D341Med (cell line): ENCODE data around the gene AKAP6.
"Not testable (repeated sequence)": the region's sequence is repeated elsewhere in the genome, so short reads cannot be mapped to it uniquely, and the experiment has no call there.

Experiments used
- DNase-seq: peaks from one replicate; pipeline ENCODE4 v3.0.0; 2012; ENCODE audit warnings: low spot score

Gene AKAP6

DNA sequence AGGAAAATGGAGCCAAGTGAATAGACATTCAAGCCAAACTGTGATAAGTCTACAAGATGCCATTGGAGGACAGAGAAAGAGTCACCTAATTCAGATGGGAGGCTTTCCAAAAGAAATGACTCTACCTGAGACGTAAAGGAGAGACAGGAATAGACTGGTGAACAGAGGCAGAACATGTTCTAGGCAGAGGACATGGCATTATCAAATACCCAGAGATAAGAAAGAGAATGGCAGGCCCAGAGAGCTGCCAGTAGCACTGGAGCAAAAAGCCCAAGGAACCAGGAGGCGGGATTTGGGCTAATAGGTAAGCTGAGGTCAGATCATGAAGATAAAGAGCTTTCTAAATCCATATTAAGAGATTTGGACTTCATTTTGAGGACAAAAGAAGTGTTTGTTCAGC lies 207.1 kb downstream of the AKAP6 start:
- DNase-seq, result no peak

DNA sequence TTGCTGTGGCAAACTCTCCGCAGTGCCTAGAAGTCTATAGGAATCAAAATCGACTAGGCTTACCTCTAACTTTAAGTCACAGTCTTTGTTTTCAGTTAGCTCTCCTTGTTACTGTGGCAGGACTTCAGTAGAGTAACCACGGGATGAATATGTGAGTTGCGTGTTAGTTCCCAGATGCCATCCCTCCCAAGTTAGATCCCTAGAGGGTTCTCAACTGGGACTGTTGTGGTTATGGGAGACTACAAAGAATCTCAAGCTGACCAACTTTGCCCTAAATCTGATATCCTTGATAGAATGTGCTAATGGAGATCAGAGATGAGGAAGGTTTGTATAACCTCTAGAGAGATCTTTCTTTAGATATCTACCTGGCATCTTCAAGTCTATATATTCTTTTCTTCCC lies 208.1 kb downstream of the AKAP6 start:
- DNase-seq, result no peak

DNA sequence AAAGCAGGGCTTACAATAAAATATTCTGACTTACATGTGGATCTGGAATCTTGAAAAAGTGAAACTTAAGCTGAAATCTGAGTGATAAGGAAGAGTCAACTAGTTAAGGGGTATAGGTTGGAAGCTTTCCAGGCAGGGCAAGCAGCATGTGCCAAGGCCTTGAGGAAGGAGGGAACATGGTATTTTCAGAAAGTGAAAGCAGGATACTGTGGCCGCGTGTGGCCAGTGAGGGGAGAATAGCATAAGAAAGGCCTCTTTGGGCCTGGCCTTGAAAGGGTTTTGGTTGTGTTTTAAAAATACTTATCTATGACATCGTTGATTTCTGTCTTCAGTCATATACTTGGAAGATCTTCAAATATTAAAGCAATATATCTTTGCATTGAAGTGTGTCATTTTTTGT lies 213.4 kb downstream of the AKAP6 start:
- DNase-seq, result no peak

DNA sequence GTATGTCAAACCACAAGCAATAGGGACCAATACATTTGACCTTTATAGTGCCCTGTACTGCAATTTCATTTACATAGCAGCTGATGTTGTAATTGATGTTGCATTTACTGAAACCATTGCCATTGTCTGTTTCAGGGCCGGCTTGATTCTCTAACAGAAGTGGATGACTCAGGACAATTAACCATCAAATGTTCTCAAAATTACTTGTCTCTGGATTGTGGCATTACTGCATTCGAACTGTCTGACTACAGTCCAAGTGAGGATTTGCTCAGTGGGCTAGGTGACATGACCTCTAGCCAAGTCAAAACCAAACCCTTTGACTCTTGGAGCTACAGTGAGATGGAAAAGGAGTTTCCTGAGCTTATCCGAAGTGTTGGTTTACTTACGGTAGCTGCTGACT lies 216.0 kb downstream of the AKAP6 start:
- DNase-seq, result no peak

DNA sequence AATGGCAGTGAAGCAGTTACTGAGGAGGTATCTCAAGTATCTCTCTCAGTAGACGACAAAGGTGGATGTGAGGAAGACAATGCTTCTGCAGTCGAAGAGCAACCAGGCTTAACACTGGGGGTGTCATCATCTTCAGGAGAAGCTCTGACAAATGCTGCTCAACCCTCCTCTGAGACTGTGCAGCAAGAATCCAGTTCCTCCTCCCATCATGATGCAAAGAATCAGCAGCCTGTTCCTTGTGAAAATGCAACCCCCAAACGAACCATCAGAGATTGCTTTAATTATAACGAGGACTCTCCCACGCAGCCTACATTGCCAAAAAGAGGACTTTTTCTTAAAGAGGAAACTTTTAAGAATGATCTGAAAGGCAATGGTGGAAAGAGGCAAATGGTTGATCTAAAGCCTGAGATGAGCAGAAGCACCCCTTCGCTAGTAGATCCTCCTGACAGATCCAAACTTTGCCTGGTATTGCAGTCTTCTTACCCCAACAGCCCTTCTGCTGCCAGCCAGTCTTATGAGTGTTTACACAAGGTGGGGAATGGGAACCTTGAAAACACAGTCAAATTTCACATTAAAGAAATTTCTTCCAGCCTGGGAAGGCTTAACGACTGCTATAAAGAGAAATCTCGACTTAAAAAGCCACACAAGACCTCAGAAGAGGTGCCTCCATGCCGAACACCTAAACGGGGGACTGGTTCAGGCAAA lies 216.6 kb downstream of the AKAP6 start:
- DNase-seq, result no peak

DNA sequence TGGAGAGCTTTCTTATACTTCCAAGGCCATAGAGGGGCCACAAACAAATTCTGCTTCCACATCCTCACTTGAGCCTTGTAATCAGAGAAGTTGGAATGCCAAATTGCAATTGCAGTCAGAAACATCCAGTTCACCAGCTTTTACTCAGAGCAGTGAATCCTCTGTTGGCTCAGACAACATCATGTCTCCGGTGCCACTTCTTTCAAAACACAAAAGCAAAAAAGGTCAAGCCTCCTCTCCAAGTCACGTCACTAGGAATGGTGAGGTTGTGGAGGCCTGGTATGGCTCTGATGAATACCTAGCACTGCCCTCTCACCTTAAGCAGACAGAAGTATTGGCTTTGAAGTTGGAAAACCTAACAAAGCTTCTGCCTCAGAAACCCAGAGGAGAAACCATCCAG lies 217.1 kb downstream of the AKAP6 start:
- DNase-seq, result no peak

DNA sequence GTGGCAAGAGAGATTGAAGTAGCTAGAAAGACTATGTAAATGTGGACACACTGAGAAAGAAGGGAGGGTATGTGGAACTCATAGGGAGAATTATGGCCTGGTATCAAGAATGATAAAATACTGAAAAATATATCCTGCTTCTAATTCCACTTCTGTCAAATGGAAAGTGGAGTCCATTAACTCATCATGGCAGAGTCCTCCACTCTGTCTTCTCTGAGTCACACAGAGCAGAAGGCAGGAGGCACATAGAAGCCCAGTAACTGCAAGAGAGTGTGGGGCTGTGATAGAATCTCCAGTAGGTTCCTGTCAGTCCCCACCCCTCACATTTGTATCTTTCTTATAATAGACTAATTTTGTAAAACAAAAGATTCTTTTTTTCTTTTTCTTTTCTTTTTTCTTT lies 223.7 kb downstream of the AKAP6 start:
- no peak for DNase-seq

DNA sequence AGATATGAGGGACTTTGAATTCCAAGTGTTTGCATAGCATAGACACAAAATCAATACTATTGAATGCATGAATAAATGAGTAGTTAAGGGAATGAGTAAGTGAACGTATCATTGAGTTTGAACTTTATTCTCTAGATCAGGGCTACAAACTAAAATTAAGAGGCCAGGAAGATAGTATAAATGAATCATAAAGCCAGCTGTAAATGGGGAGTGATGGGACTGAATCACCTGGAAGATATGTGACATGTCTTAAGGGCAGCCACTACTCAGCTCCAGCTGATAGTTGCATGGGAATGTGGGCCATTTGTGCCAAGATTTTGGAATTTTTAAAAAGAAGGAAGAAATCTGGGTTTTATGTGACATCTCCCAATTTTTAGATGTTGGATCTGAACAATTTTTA lies 229.9 kb downstream of the AKAP6 start:
- no peak for DNase-seq

DNA sequence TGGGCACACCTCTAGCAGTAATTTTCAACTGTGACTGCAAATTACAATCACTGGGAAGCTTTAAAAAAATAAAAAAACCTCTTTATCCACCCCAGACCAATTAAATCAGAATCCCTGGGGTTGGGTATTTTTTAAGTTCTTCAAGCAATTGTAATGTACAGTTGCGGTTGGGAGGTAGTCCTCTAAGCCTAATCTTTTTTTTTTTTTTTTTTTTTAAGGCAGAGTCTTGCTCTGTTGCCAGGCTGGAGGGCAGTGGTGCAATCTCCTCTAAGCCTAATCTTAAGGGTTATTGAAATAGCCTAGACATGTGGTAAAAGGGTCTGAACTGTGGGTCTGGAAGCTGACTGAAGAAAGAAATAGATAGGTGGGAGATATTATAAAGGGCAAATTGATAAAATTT lies 230.5 kb downstream of the AKAP6 start:
- no peak for DNase-seq

DNA sequence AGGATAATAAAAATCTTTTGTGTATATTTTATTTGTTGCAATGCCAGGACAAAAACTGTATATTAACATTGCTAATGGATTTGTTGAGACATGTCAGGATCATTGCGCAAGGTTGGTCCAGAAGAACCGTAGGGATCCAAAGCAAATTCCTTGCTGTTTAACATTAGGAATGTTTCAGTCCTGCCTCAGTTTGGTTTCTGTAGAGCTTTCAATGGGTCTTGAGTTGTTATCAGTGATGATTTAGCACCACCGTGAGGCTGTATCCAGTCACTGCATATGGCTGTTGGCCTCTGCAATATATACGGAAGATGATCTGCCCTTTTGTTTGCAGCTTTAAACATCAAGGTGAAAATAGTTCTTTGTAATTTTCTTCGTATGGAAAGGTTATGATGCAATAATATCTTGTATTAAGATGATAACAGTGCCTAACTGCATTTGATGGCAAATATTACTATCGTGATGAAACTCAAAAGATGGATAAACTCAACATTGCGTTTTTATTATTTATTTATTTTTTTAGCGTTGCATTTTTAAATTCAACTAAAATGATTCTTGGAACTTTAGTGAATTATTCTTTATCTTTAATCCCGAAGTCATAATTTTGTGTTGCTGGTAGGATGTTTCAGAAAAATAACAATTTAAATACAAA lies 231.2 kb downstream of the AKAP6 start:
- peak; percentile 71 for DNase-seq

DNA sequence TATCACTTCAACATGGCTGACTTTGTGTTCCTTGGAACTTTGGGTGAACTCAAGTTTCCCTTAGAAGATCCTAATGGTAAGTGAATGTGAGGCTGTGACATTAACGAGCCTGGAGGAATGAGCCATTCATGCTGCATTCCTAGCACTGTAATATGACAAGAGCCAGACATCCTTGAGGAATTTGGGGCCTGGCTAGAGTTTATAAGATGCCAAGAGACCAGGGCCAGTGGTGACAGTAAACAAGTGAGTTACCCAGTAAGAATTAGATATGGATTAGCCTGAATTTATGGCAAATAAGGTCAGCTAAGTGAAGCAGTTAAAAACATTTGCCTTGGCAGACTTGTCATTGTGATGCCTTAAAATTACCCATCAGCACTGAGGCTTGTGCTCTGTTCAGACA lies 232.4 kb downstream of the AKAP6 start:
- DNase-seq, result no peak

DNA sequence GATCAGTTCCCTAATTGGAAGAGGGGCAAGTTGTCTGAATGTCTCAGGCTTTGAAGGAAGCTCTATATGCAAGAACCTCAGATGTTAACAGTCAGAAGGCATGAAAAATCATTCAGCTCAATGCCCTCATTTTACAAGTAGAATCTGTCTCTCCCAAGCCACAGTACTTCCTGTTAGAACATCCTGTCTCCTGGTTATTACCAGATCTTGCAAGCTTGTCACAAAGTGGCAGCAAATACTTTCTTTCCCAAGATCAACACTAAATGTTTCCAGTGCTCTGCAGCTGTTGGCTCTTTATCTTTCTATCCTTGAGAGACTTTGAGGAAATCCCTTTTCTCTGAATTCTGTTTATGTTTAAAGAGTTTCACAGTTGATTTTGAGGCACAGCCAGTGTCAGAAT lies 235.5 kb downstream of the AKAP6 start:
- DNase-seq, result no peak

DNA sequence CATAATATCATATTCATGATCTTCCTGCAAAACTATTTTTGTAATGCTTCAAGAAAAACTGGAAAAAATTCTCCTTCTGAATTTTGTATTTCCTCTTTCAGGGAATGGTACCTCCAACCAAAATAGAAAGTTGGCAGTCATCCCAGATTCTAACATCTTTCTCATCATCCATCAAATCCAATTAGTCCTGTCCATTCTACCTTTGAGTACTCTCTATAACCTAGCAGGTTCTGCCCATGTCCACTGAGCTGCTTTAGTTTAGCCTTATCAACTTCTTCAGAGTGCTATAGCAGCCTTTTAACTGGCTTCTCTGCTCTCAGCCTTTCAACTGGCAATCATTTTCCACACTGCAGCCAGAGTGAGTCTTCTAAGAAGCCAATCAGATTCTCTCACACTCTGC lies 236.2 kb downstream of the AKAP6 start:
- DNase-seq, result no peak

DNA sequence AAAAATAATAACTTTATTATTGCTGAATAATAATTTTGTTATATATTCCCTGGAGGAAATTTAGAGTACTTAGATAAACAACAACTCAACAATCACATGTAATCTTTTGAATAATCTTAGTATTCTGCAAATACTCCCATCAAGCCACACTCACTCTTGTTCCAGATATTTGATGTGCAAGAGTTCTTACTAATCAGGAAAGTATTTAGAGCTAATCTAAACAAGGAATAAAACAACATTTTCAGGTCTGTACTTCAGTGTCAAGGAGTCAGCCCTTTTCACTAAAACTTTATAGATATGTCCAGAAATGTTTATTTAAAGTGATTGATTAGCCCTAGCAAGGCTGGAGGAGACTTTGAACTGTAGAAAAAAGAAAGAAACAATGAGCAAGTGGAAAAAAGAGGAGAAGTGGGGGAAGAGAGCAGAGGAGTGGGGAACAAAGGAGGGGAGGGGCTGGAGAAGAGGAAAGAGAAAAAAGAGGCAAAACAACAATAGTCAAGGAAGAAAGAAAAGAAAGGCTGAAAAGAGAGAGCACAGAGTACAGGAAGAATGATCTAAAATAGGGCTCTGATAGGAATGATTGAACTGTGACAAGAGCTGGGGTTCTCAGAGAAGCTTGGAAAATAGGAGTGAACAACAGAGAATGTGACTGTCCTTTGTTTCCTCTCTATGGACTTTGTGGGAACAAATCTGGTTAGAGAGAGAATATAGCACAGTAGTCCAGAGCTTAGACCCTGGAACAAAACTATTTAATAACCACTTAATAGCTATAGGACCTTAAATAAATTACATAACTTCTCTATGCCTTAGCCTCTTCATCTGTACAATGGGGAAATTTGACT lies 238.7 kb downstream of the AKAP6 start:
- DNase-seq, result no peak

DNA sequence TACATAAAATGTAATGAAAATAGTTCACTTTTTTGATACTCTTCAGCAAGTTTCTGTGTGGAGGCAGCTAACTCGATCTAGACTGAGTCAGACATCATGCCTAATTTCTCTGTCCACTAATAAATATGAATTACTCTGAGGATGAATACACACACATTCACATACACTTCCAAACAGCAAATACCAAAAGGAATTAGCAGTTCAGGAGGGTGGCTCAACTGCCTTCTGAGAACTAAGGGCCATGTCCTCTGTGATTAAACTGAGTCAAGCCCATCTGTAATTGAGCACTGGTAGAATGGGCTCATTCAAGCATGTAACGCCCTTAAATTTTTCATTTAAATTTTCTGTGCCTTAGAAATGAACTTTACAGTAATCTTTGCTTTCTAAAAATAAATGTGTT lies 242.5 kb downstream of the AKAP6 start:
- no peak for DNase-seq

DNA sequence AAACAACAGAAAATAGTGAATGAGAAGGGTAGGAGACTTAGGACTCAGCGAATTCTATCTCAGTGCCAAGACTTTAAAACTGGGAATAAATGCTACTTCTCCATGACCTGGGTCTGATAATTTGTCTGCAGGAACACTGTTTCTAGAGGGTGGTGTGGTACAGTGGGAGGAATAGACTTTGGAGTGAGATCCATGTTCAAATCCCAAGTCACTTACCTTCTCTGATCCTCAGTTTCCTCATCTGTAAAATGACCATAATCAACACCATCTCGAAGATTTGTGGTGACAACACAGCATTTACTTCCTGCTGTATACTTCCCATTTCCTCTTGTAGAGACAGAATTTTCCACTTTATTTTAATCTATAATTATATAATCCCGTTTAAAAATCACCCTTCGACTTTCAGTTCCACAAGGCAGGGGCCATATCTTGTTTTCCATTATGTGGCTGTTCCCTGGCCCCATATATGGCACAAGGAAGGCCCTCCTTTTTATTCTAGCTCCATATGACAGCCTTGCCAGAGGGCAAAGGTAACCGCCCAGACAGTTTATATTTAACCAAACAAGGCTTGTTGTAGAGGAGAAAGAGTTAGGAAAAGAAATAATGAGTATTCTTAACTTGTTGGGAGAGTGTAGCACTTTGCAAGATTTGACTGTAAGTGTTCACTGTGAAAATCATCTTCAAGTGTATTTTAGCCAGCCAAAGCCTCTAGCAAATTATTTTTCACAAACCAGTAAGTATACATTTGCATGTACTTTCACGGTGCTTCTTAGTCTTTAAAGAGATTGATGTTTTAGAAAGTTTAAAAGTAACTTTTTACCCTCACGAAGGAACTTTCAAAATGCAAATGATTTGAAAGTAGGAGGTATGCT lies 243.1 kb downstream of the AKAP6 start:
- DNase-seq, result no peak

DNA sequence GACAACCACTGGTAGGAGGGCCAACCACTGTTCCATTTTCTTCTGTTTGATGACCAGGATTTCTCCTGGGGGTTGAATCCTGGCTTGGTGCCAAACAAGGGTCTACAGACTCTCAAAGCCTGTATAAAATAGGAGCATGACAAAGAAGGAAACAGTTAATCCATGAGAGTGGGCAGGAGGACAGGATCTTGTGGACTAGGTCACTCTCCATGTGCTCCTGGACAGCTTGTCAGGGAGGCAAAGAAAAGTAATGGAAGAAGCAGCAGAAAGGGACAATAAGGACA lies 243.7 kb downstream of the AKAP6 start:
- DNase-seq, result no peak

DNA sequence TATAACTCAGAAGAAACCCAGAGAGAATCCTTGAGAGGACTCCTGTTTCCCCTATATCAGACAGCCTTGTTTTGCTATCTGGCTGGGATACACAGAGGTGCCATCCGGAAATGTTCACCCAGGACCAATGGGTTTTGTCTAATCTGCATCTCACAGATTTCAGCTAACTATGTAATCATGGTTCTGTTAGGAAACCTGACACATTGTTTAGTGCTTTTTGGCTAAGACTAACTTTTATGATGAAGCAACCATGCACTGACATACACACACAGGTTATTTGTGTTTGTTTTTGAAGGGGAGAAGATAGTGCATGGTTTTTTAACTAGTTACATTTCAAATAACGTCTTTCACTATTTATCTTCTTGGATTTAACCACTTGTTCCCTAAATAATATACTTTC lies 245.2 kb downstream of the AKAP6 start:
- DNase-seq, result no peak

DNA sequence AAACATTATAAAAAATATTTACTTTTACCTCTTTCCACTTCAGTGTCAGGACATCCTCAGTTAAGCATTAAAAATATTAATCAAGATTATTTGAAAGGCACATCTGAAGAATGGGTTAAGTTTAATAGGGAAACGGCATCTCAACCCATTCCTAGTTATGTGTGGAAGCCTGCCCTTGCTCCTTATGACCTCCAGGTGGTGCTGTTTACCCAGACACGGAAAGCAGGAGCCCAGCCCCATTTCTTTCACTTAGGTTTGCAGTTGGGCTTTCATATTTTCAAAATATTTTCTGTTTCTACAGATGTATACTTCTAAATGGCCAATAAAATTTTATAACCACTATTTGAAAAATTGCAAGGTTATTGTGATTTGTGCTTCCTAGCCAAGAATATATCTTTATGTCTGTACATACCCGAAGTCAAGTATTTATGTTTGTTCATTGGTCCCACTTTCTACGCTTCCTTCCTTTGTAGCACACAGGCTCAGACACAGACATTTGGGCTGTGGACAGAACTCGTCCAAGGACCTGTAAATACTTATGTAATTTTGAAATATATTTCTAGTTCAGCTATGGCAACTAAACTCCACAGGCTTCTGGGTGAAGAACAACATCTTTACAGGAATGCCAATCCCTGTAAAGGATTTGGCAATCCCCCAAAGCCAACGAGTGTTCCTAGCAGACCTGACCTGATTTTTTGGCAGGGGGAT lies 247.1 kb downstream of the AKAP6 start:
- peak; percentile 70 for DNase-seq

DNA sequence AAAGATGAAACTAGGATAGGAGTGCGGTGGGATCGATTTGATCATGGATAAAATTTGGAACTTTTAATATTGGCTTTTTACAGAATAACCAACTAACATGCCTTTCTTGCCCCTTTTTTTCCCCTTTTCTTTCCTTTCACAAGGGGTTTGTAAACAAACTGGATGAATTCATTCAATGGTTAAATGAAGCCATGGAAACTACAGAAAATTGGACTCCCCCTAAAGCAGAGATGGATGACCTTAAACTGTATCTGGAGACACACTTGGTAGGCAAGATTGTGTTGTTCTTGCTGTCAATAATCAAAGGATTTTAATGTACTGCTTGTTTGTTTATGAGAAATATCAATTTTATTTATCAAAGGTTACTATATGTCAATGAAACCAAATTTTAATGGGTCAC lies 247.9 kb downstream of the AKAP6 start:
- DNase-seq, result no peak

DNA sequence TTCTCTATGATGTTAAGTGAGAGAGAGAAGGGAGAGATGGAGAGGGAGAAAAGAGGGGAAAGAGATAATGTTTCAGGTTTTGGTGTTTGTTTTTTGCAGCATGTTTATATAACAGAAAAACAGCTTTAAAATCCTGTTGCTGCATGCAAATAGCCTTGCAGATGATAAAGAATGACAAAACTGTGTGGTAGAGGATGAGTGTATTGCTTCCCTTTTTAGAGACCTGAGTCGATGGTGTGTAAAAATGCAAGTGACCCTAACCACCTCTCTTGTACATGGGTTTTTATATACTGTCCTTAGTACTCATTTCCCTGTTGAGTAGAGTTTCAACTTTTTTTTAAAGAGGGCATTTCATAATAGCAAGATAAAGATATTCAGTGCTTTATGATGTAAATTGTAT lies 249.1 kb downstream of the AKAP6 start:
- DNase-seq, result no peak

DNA sequence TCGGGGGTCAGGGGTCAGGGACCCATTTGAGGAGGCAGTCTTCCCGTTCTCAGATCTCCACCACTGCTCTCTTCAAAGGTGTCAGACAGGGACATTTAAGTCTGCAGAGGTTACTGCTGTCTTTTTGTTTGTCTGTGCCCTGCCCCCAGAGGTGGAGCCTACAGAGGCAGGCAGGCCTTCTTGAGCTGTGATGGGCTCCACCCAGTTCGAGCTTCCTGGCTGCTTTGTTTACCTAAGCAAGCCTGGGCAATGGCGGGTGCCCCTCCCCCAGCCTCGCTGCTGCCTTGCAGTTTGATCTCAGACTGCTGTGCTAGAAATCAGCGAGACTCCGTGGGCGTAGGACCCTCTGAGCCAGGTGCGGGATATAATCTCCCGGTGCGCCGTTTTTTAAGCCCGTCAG lies 254.3 kb downstream of the AKAP6 start:
- DNase-seq, result not testable (repeated sequence)
